ENCODE measurements around the gene SLC38A10. TPM values are rescaled to one million over a fixed set of nuclear protein-coding genes. Genes with fewer than 3 reads are reported as not detected.

Gene SLC38A10
- total RNA-seq, 1 donor from 2014 or later = 100 TPM

DNA sequence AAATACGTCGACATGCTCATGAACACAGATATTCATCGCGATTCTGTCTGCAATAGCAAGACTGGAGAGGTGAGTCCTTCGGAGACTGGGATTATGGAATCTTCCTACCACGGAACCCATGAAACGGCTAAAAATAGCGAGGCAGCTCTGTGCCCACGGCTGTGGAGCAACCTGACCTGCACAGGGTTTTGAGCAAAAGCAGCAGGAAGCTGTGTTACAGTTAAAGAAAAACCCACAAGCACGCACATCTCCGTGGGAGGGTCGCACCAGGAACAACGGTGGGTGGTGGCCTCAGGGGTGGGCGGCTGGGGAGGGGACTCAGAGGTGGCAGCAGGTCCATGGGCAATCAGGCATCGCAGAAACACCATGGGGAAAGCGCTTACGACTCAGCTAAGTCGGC lies 24.8 kb downstream of the SLC38A10 start:
- peaks cover 2% of the 10 kb centered on the region for H3K36me3 ChIP-seq (ENCODE audit: control insufficient read depth, insufficient read depth, low read length)
- TF ChIP-seq, protein P1, sequence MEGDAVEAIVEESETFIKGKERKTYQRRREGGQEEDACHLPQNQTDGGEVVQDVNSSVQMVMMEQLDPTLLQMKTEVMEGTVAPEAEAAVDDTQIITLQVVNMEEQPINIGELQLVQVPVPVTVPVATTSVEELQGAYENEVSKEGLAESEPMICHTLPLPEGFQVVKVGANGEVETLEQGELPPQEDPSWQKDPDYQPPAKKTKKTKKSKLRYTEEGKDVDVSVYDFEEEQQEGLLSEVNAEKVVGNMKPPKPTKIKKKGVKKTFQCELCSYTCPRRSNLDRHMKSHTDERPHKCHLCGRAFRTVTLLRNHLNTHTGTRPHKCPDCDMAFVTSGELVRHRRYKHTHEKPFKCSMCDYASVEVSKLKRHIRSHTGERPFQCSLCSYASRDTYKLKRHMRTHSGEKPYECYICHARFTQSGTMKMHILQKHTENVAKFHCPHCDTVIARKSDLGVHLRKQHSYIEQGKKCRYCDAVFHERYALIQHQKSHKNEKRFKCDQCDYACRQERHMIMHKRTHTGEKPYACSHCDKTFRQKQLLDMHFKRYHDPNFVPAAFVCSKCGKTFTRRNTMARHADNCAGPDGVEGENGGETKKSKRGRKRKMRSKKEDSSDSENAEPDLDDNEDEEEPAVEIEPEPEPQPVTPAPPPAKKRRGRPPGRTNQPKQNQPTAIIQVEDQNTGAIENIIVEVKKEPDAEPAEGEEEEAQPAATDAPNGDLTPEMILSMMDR (IDR thresholded peaks at IDR 0.05; ENCODE audit: insufficient read depth, low read length, poor library complexity, severe bottlenecking) = no peak
- DNase-seq (ENCODE audit: low read depth) = no peak
- no peak overlapping the region for H3K4me3 ChIP-seq (ENCODE audit: low read depth, low read length)
- no peaks in the 10 kb centered on the region for H3K27me3 ChIP-seq (ENCODE audit: control insufficient read depth, insufficient read depth, low read length)

DNA sequence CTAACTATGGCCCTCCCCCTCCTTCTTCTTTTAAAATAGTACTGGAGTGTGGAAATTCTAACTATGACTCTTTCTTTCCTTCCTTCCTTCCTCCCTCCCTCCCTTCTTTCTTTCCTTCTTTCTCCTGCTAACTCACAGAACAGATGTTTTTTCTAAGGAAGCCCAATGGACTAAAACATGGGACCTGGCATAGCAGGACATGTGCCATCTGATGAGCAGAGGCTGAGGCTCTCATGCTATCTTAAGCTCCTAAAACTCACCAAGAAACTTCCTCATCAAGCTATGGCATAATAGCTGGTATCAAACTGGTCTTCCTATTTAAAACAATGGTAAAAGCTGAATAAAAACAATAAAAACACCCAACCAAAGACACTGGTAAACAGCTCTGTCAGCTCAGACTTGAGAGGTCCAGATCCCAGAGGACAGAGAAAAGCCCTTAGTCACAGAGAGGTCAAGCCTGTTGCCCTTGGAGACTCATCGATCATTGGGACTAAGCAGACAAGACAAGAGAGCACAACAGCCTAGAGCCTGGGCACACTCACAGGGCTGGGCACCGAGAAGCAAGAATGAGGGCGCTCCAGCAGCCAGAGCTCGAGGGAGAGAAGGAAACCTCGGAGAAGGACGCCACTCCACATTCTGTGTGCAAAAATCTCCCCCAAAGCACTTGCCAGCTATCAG lies 27.6 kb downstream of the SLC38A10 start:
- no peaks in the 10 kb centered on the region for H3K27me3 ChIP-seq (ENCODE audit: control insufficient read depth, insufficient read depth, low read length)
- TF ChIP-seq, protein P1 (IDR thresholded peaks at IDR 0.05; ENCODE audit: insufficient read depth, low read length, poor library complexity, severe bottlenecking) = no peak
- H3K36me3 ChIP-seq (ENCODE audit: control insufficient read depth, insufficient read depth, low read length) = peaks cover 3% of the 10 kb centered on the region
- no peak overlapping the region for H3K4me3 ChIP-seq (ENCODE audit: low read depth, low read length)
- DNase-seq (ENCODE audit: low read depth) = no peak

DNA sequence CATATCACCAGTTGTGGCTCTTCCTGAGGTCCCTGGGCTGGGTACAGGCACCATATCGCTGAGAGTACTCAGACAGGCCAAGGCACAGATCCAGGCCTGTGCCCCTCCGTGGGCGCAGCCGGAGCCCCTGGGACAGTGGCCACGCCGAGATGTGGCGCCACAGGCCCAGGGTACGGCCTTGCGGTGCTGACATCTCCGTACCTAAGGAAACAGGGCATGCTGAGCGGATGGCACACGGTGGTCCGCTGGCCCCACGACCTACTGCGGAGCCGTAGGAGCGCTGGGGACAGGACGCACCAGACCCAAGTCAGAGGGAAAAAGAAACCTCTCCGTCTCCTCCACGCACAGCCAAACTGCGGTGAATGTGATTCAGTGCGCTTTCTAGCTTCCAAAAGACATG lies 29.5 kb downstream of the SLC38A10 start:
- no peak overlapping the region for H3K4me3 ChIP-seq (ENCODE audit: low read depth, low read length)
- peaks cover 3% of the 10 kb centered on the region for H3K36me3 ChIP-seq (ENCODE audit: control insufficient read depth, insufficient read depth, low read length)
- H3K27me3 ChIP-seq (ENCODE audit: control insufficient read depth, insufficient read depth, low read length) = no peaks in the 10 kb centered on the region
- no peak for DNase-seq (ENCODE audit: low read depth)
- TF ChIP-seq, protein P1 (IDR thresholded peaks at IDR 0.05; ENCODE audit: insufficient read depth, low read length, poor library complexity, severe bottlenecking) = no peak

DNA sequence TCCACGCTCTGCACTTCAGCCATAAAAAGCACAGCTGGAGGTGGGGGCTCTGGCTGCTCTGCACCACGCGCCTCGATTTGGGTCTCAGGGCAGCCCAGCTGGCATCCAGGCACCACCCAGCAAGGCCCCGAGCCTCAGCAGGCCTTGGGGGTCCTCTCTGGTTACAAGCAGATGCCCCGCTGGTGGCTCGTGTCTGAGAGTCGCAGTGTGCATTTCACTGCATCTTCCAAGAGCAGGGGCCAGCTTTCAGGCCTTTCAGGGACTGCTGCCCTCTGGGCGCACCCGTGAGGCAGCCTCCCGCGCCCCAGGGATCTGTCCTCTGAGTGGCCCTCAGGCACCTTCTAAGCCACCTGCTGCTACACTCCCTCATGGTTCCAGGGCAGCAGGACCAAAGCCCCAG lies 30.5 kb downstream of the SLC38A10 start:
- DNase-seq (ENCODE audit: low read depth) = no peak
- Histone ChIP-seq H3K36me3 (ENCODE audit: control insufficient read depth, insufficient read depth, low read length) (peaks cover 3% of the 10 kb centered on the region), H3K4me3 (ENCODE audit: low read depth, low read length) (no peak overlapping the region), H3K27me3 (ENCODE audit: control insufficient read depth, insufficient read depth, low read length) (no peaks in the 10 kb centered on the region)
- TF ChIP-seq, protein P1 (IDR thresholded peaks at IDR 0.05; ENCODE audit: insufficient read depth, low read length, poor library complexity, severe bottlenecking) = no peak

DNA sequence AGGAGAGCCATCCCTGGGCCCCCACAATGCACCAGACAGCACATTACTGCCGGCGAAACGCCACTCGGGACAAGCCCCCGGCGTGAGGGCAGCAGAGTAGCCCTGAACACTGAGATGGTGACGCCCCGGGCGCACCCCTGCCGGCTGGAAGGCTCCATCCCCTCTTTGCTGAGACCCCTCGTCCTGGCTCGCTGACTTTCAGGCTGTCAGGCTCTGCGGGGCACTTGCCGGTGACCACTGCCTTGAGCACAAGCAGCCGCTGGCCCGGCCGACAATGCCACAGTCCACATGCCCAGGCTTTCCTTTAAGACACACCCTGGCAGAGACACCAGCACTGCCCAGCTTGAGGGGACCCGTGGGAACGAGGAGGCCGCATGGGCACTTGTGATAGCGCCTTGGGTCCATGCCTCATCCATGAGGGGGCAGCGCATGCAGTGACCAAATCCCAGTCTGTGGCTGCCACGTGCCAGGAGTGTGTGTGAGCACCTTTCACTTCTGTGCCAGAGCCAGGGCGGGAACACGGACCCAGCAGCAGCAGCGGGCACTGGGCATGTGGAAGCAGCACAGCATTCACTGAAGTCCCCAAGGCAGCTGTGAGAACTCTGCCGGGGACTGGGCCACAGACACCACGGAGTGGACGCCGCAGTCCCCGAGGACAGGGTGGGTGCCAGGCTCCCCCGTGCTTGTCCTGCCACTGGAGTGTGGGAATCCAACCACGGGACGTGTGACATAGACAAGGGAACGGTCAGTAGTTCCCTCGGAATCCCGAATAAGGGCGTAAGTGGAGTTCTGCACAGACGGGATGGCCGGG lies 31.5 kb downstream of the SLC38A10 start:
- TF ChIP-seq, protein P1 (IDR thresholded peaks at IDR 0.05; ENCODE audit: insufficient read depth, low read length, poor library complexity, severe bottlenecking) = no peak
- Histone ChIP-seq H3K36me3 (ENCODE audit: control insufficient read depth, insufficient read depth, low read length) (peaks cover 3% of the 10 kb centered on the region), H3K27me3 (ENCODE audit: control insufficient read depth, insufficient read depth, low read length) (no peaks in the 10 kb centered on the region), H3K4me3 (ENCODE audit: low read depth, low read length) (no peak overlapping the region)
- no peak for DNase-seq (ENCODE audit: low read depth)
